Endothelial cell of umbilical vein (primary cell): ENCODE measurements around the gene ECPAS. TPM values are rescaled to one million over a fixed set of nuclear protein-coding genes. Genes with fewer than 3 reads are reported as not detected.

Experiments used
- BruUV-seq: library from RNA; stranded (reverse); fragments of 400-500 nt; replicated peaks from 2 replicates; lab custom pipeline; 2021; lab: Mats Ljungman, UMichigan
- CTCF ChIA-PET: fragments of 300-600, 350-600 bp; sonication (Branson Sonifier 250); formaldehyde crosslinking; loops from one replicate; lab custom pipeline; 2021; ENCODE audit warnings: antibody characterized with exemption, inconsistent platforms; lab: Charles Lee
- POLR2A ChIA-PET: fragments of 300-600, 350-600 bp; sonication (Branson Sonifier 250); formaldehyde crosslinking; loops from one replicate; lab custom pipeline; 2021; ENCODE audit warnings: antibody characterized with exemption, inconsistent platforms; lab: Charles Lee
- DNase-seq: peaks from one replicate; pipeline ENCODE4 v3.0.0-alpha.2; 2011; ENCODE audit warnings: low read depth, low spot score
- FAIRE-seq: peaks from 2 replicates; lab custom pipeline; 2011; peaks lifted over from hg19 to GRCh38; lab: Jason Lieb, UNC
- H2AFZ ChIP-seq: 2 replicates; pipeline ENCODE4 v1.6.0; 2012; ENCODE audit warnings: low read depth, low read length, control low read depth, inconsistent platforms
- H3K27ac ChIP-seq: 2 replicates; pipeline ENCODE4 v1.5.1; 2011; ENCODE audit warnings: low read depth, mild to moderate bottlenecking, control low read depth, low read length, moderate library complexity; ENCODE audit not compliant: insufficient read depth
- H3K27me3 ChIP-seq, 2 experiments: 2 replicates each; pipeline versions ENCODE4 v1.6.0 to v1.6.1; 2011; ENCODE audit warnings: low read length in 2 of 2, mixed read lengths in 1 of 2; ENCODE audit not compliant: control insufficient read depth in 2 of 2, insufficient read depth in 2 of 2
- H3K36me3 ChIP-seq, 2 experiments: 2 replicates in 1 of 2; 3 replicates in 1 of 2; pipeline ENCODE4 v1.5.1; 2011; ENCODE audit warnings: low read length in 2 of 2, mild to moderate bottlenecking in 1 of 2, moderate library complexity in 1 of 2; ENCODE audit not compliant: control insufficient read depth in 2 of 2, insufficient read depth in 2 of 2; ENCODE audit errors: extremely low read depth in 1 of 2
- H3K4me1 ChIP-seq: 3 replicates; pipeline ENCODE4 v1.5.1; 2011; ENCODE audit warnings: mild to moderate bottlenecking, low read length; ENCODE audit not compliant: control insufficient read depth, insufficient read depth; ENCODE audit errors: extremely low read depth
- H3K4me2 ChIP-seq: 2 replicates; pipeline ENCODE4 v1.6.1; 2011; ENCODE audit warnings: low read length, control low read depth, mixed read lengths; ENCODE audit not compliant: insufficient read depth
- H3K4me3 ChIP-seq, 3 experiments: fragments of 200-600 bp in 1 of 3; sonication (generic), shearing (Covaris generic) in 1 of 3; replicated peaks in 1 of 3; 2 replicates each; pipeline ENCODE4 v1.5.1; 2011 to 2016; ENCODE audit warnings: control low read depth in 3 of 3, low read length in 3 of 3, mild to moderate bottlenecking in 2 of 3, inconsistent platforms in 1 of 3, low read depth in 1 of 3, moderate library complexity in 1 of 3; ENCODE audit not compliant: insufficient read depth in 1 of 3
- H3K79me2 ChIP-seq: 2 replicates; pipeline ENCODE4 v1.6.0; 2012; ENCODE audit warnings: low read length, inconsistent platforms; ENCODE audit not compliant: control insufficient read depth, insufficient read depth
- H3K9ac ChIP-seq: replicated peaks from 2 replicates; pipeline ENCODE3; 2011; ENCODE audit warnings: low read length, control low read depth; ENCODE audit not compliant: insufficient read depth; ENCODE audit errors: extremely low read depth
- H3K9me1 ChIP-seq: replicated peaks from 3 replicates; pipeline ENCODE4 v1.6.0; 2011; ENCODE audit warnings: mild to moderate bottlenecking, low read length; ENCODE audit not compliant: control insufficient read depth, insufficient read depth; ENCODE audit errors: extremely low read depth
- H3K9me3 ChIP-seq: replicated peaks from 2 replicates; pipeline ENCODE4 v1.5.1; 2012; ENCODE audit warnings: low read length, inconsistent platforms; ENCODE audit not compliant: control insufficient read depth, insufficient read depth
- H4K20me1 ChIP-seq: replicated peaks from 2 replicates; pipeline ENCODE3; 2011; ENCODE audit warnings: mild to moderate bottlenecking, low read length; ENCODE audit not compliant: control insufficient read depth, insufficient read depth; ENCODE audit errors: extremely low read depth
- EZH2 ChIP-seq: IDR thresholded peaks from 2 replicates; pipeline ENCODE4 v1.6.1; 2012; ENCODE audit warnings: borderline replicate concordance, low read depth, mild to moderate bottlenecking, moderate library complexity, low read length, inconsistent platforms; ENCODE audit not compliant: severe bottlenecking
- FOS ChIP-seq: IDR thresholded peaks from 2 replicates; pipeline ENCODE4 v1.6.1; 2011; ENCODE audit warnings: mild to moderate bottlenecking, low read length, moderate library complexity, borderline replicate concordance; ENCODE audit not compliant: insufficient read depth
- GATA2 ChIP-seq: IDR thresholded peaks from 2 replicates; pipeline ENCODE4 v1.7.0; 2011; ENCODE audit warnings: low read depth, mild to moderate bottlenecking, moderate library complexity, mixed read lengths, low read length; ENCODE audit not compliant: insufficient read length, insufficient read depth
- JUN ChIP-seq: IDR thresholded peaks from 2 replicates; pipeline ENCODE4 v1.6.1; 2011; ENCODE audit warnings: borderline replicate concordance, low read depth; ENCODE audit not compliant: insufficient read length, insufficient read depth
- MYC ChIP-seq: IDR thresholded peaks from one replicate; pipeline ENCODE4 v1.6.1; 2011; ENCODE audit warnings: mild to moderate bottlenecking, low read depth, low read length
- POLR2A ChIP-seq: IDR thresholded peaks from 2 replicates; pipeline ENCODE4 v1.6.1; 2012; ENCODE audit warnings: low read depth, mild to moderate bottlenecking, control low read depth, low read length
- POLR2AphosphoS5 ChIP-seq: IDR thresholded peaks from 2 replicates; pipeline ENCODE4 v1.6.1; 2012; ENCODE audit warnings: low read depth, mild to moderate bottlenecking, control low read depth, low read length, moderate library complexity; ENCODE audit not compliant: insufficient read depth
- dilution Hi-C: fragments of 300-500 bp; cut with MboI; formaldehyde crosslinking; loops from one replicate; pipeline ENCODE4 v1.15.0; 2019; ENCODE audit warnings: low sequenced_read_pairs; ENCODE audit not compliant: extremely low pct_ligation_motif_present
- intact Hi-C: fragments of 100-400 bp; cut with micrococcal nuclease; formaldehyde crosslinking; loops from one replicate; pipeline ENCODE4 v1.10.0; 2022
- polyA plus RNA-seq, 4 experiments: library from polyadenylated mRNA; depleted of rRNA in 3 of 4; stranded (reverse) in 3 of 4; unstranded in 1 of 4; fragments of >200 nt; gene quantifications; 2 replicates each; pipeline versions ENCODE4 v1.2.1 to v1.2.3, GENCODE V29; 2011 to 2012; ENCODE audit warnings: missing spikeins in 1 of 4
- total RNA-seq: library from RNA; stranded (reverse); gene quantifications from 2 replicates; pipeline ENCODE4 v1.2.3, GENCODE V29; 2021
- TF ChIP-seq, protein P1 (sequence below), 2 donors: IDR thresholded peaks; 1 replicate in 1 of 2; 2 replicates in 1 of 2; pipeline ENCODE4 v1.5.1; 2011; ENCODE audit warnings: low read length in 2 of 2, mild to moderate bottlenecking in 2 of 2, moderate library complexity in 2 of 2, control low read depth in 1 of 2, inconsistent platforms in 1 of 2, low read depth in 1 of 2; ENCODE audit not compliant: insufficient read depth in 1 of 2; ENCODE audit errors: extremely low read depth in 1 of 2

The ECPAS gene
- total and polyA plus RNA-seq, 2 donors (not counting 3 experiments of a cell fraction or from before 2014, with no cell fraction given), result 17.9 to 89.3 TPM

DNA sequence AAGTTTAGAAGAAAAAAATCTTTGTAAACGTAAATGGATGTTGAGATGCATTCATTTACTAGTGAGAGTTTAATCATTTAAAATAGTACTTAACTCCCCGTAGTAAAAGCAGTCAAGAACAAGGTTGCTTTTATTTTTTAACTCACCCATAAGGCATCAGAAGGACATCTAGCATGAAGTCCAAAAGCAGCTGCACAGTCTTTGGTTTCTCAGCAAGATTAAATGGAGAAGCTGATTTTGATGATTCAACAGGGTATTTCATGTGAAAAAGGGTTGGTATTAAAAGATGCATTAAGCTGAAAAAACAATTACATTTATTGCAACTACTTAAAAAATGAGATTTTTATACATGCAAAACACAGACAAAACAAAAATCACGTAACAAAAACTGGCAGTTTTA is 44.0 kb downstream of the ECPAS start:
- Histone ChIP-seq H3K27me3 (no peaks in the 10 kb centered on the region), H3K79me2 (no peaks in the 10 kb centered on the region), H3K9me3 (no peaks in the 10 kb centered on the region), H3K9me1 (no peaks in the 10 kb centered on the region), H3K4me2 (no peak overlapping the region), H4K20me1 (no peaks in the 10 kb centered on the region), H3K27ac (no peak overlapping the region), H3K4me1 (no peaks in the 10 kb centered on the region), H3K9ac (no peak overlapping the region), H2AFZ (no peak overlapping the region), H3K36me3 (peaks cover 4 to 13% of the 10 kb centered on the region in 2 experiments), H3K4me3 (no peak overlapping the region)
- CTCF ChIA-PET, result interaction anchor here (1.2 kb wide), 1 partner anchor 35 kb away, joined by 3 read pairs; no protein-coding TSS in a partner anchor
- no TSS peak for BruUV-seq
- no peak for FAIRE-seq
- intact Hi-C loops (no loop called here), dilution Hi-C loops (no loop called here)
- POLR2A ChIA-PET, result no interaction called here
- TF ChIP-seq POLR2A (no peak), MYC (no peak), JUN (no peak), POLR2AphosphoS5 (no peak), GATA2 (no peak), EZH2 (no peak), FOS (no peak)
- TF ChIP-seq, protein P1, sequence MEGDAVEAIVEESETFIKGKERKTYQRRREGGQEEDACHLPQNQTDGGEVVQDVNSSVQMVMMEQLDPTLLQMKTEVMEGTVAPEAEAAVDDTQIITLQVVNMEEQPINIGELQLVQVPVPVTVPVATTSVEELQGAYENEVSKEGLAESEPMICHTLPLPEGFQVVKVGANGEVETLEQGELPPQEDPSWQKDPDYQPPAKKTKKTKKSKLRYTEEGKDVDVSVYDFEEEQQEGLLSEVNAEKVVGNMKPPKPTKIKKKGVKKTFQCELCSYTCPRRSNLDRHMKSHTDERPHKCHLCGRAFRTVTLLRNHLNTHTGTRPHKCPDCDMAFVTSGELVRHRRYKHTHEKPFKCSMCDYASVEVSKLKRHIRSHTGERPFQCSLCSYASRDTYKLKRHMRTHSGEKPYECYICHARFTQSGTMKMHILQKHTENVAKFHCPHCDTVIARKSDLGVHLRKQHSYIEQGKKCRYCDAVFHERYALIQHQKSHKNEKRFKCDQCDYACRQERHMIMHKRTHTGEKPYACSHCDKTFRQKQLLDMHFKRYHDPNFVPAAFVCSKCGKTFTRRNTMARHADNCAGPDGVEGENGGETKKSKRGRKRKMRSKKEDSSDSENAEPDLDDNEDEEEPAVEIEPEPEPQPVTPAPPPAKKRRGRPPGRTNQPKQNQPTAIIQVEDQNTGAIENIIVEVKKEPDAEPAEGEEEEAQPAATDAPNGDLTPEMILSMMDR (IDR thresholded peaks at IDR 0.05; ENCODE audit: extremely low read depth in 1 of 2, insufficient read depth in 1 of 2, low read depth in 1 of 2, low read length in 2 of 2), result no peak
- DNase-seq, result no peak
